Psoas muscle (tissue), 8 donors: ENCODE results near the gene TRAK2. TPM values are rescaled to one million over a fixed set of nuclear protein-coding genes. Genes with fewer than 3 reads are reported as not detected.

ENCODE experiments used
- ATAC-seq, 4 donors: fragments of 200-7000 bp; cut with Tn5 transposase; one replicate each; pipeline ENCODE4 v1.9.1; 2020; ENCODE audit warnings: moderate library complexity in 3 of 4, mild to moderate bottlenecking in 2 of 4
- DNase-seq, 2 donors: peaks; one replicate each; pipeline ENCODE4 v3.0.0-alpha.2; 2020
- H3K27ac ChIP-seq: fragments of 200-600 bp; one replicate; pipeline ENCODE4 v1.8.0; 2022
- H3K27me3 ChIP-seq, 3 donors: fragments of 200-600 bp in 1 of 3; one replicate each; pipeline versions ENCODE4 v1.6.1 to v1.8.0; 2013 to 2022; ENCODE audit warnings: low read length in 2 of 3, mild to moderate bottlenecking in 2 of 3, moderate library complexity in 1 of 3; ENCODE audit not compliant: insufficient read depth in 3 of 3
- H3K36me3 ChIP-seq, 2 donors: fragments of 200-600 bp in 1 of 2; one replicate each; pipeline versions ENCODE4 v1.6.1 to v1.8.0; 2013 to 2022; ENCODE audit warnings: low read depth in 1 of 2, mild to moderate bottlenecking in 1 of 2, moderate library complexity in 1 of 2; ENCODE audit not compliant: insufficient read depth in 1 of 2
- H3K4me1 ChIP-seq: fragments of 200-600 bp; one replicate; pipeline ENCODE4 v1.8.0; 2022
- H3K4me3 ChIP-seq: fragments of 200-600 bp; one replicate; pipeline ENCODE4 v1.8.0; 2022; ENCODE audit warnings: mild to moderate bottlenecking
- H3K9me3 ChIP-seq: fragments of 200-600 bp; one replicate; pipeline ENCODE4 v1.8.0; 2022
- CTCF ChIP-seq: fragments of 200-600 bp; IDR thresholded peaks from one replicate; pipeline ENCODE4 v1.8.0; 2022; ENCODE audit warnings: antibody characterized with exemption
- WGBS, 3 donors: extraction: QIAGEN DNeasy Blood & Tissue Kit; methylation state at CpG; one replicate each; pipeline versions ENCODE4 v1.1.6 to v1.1.7; 2013; 5-methylcytosine and 5-hydroxymethylcytosine counted together
- intact Hi-C, 2 donors: fragments of 100-400 bp; cut with DNase I; formaldehyde crosslinking; loops; one replicate each; pipeline versions ENCODE4 v1.11.0 to v1.14.2; 2022
- polyA plus RNA-seq, 3 donors: library from polyadenylated mRNA; stranded (reverse); fragments of 200-250 nt; gene quantifications; one replicate each; pipeline ENCODE4 v1.2.3, GENCODE V29; 2013
- total RNA-seq, 4 donors: library from RNA; stranded (reverse); fragmentation: NEBNext Ultra II Directional in 2 of 4; extraction: Animal tissue kit (Norgen Biotek cat#: 25700) in 2 of 4; gene quantifications; one replicate each; pipeline versions ENCODE4 v1.2.1 to v1.2.4, GENCODE V29; 2021 to 2023
- donor health status: healthy with polysubstance abuse.
- donor health status: DM: no; HTN: no; CAD: no; lungs with moderate emphysema.
- donor health status: Bipolar disorder and iron deficiency.
- donor health status: healthy.
- donor health status: DM: yes; HTN: yes; CAD: no.
- donor health status: DM: no; HTN: no; CAD: no.
- donor health status: DM: no; HTN: no; CAD: no.
- donor health status: DM: yes; HTN: yes; CAD: no.

TRAK2 gene
- total and polyA plus RNA-seq, 7 donors = 9.8 to 53.0 (median 23.4) TPM

GRCh38 chr2:201344663-201345366, 106.4 kb downstream of the TRAK2 start:
- Histone ChIP-seq H3K27ac (no peak overlapping the region), H3K9me3 (no peaks in the 10 kb centered on the region), H3K36me3 (peaks cover 0 to 50% of the 10 kb centered on the region in 2 donors), H3K4me1 (no peaks in the 10 kb centered on the region), H3K4me3 (no peak overlapping the region), H3K27me3 (no peaks in the 10 kb centered on the region)
- DNase-seq (no peak), ATAC-seq (no peak)
- intact Hi-C loops = no loop called here
- 60 to 82% (median 79%) methylated on average over 1 of the region's 1 CpG for WGBS, 3 donors
- TF ChIP-seq CTCF = no peak

GRCh38 chr2:201343559-201343958, 107.7 kb downstream of the TRAK2 start:
- H3K27me3 ChIP-seq = no peaks in the 10 kb centered on the region
- H3K27ac ChIP-seq = no peak overlapping the region
- intact Hi-C loops = no loop called here
- DNase-seq (no peak), ATAC-seq (no peak)
- no peak overlapping the region for H3K4me3 ChIP-seq
- H3K9me3 ChIP-seq = no peaks in the 10 kb centered on the region
- peaks cover 0 to 45% of the 10 kb centered on the region in 2 donors for H3K36me3 ChIP-seq
- H3K4me1 ChIP-seq = no peaks in the 10 kb centered on the region
- WGBS, 3 donors = 79 to 90% (median 89%) methylated on average over 2 of the region's 2 CpGs
- no peak for TF ChIP-seq CTCF

- no peaks in the 10 kb centered on the region for H3K9me3 ChIP-seq
- ATAC-seq = no peak
- peaks cover 0 to 42% of the 10 kb centered on the region in 2 donors for H3K36me3 ChIP-seq
- 67 to 92% (median 86%) methylated on average over 2 of the region's 2 CpGs for WGBS, 3 donors
- intact Hi-C loops = no loop called here
- H3K4me1 ChIP-seq = no peaks in the 10 kb centered on the region
- no peak for DNase-seq
- no peaks in the 10 kb centered on the region for H3K27me3 ChIP-seq
- H3K4me3 ChIP-seq = no peak overlapping the region
- no peak for TF ChIP-seq CTCF
- no peak overlapping the region for H3K27ac ChIP-seq
Observed at GRCh38 chr2:201342923-201343322, 108.3 kb downstream of the TRAK2 start.

- no peak for ATAC-seq
- no peaks in the 10 kb centered on the region for H3K36me3 ChIP-seq
Observed at GRCh38 chr2:201329409-201329808, 121.8 kb downstream of the TRAK2 start.

More at GRCh38 chr2:201329409-201329808, 121.8 kb downstream of the TRAK2 start:
- WGBS, 3 donors = 29 to 37% (median 36%) methylated on average over 1 of the region's 1 CpG
- H3K9me3 ChIP-seq = peaks cover 17% of the 10 kb centered on the region
- no peak overlapping the region for H3K4me3 ChIP-seq
- no peak for DNase-seq
- no peaks in the 10 kb centered on the region for H3K27me3 ChIP-seq
- TF ChIP-seq CTCF = no peak
- no peaks in the 10 kb centered on the region for H3K4me1 ChIP-seq
- no peak overlapping the region for H3K27ac ChIP-seq
- intact Hi-C loops = no loop called here
